Endothelial cell of umbilical vein (primary cell): ENCODE results near the gene LRRC37B. TPM values are rescaled to one million over a fixed set of nuclear protein-coding genes. Genes with fewer than 3 reads are reported as not detected.
"Not testable (repeated sequence)": the region's sequence is repeated elsewhere in the genome, so short reads cannot be mapped to it uniquely, and the experiment has no call there.

ENCODE experiments used
- BruUV-seq: library from RNA; stranded (reverse); fragments of 400-500 nt; replicated peaks from 2 replicates; lab custom pipeline; 2021; lab: Mats Ljungman, UMichigan
- CTCF ChIA-PET: fragments of 300-600, 350-600 bp; sonication (Branson Sonifier 250); formaldehyde crosslinking; loops from one replicate; lab custom pipeline; 2021; ENCODE audit warnings: antibody characterized with exemption, inconsistent platforms; lab: Charles Lee
- POLR2A ChIA-PET: fragments of 300-600, 350-600 bp; sonication (Branson Sonifier 250); formaldehyde crosslinking; loops from one replicate; lab custom pipeline; 2021; ENCODE audit warnings: antibody characterized with exemption, inconsistent platforms; lab: Charles Lee
- DNase-seq: peaks from one replicate; pipeline ENCODE4 v3.0.0-alpha.2; 2011; ENCODE audit warnings: low read depth, low spot score
- FAIRE-seq: peaks from 2 replicates; lab custom pipeline; 2011; peaks lifted over from hg19 to GRCh38; lab: Jason Lieb, UNC
- H2AFZ ChIP-seq: 2 replicates; pipeline ENCODE4 v1.6.0; 2012; ENCODE audit warnings: low read depth, low read length, control low read depth, inconsistent platforms
- H3K27ac ChIP-seq: 2 replicates; pipeline ENCODE4 v1.5.1; 2011; ENCODE audit warnings: low read depth, mild to moderate bottlenecking, control low read depth, low read length, moderate library complexity; ENCODE audit not compliant: insufficient read depth
- H3K27me3 ChIP-seq, 2 experiments: 2 replicates each; pipeline versions ENCODE4 v1.6.0 to v1.6.1; 2011; ENCODE audit warnings: low read length in 2 of 2, mixed read lengths in 1 of 2; ENCODE audit not compliant: control insufficient read depth in 2 of 2, insufficient read depth in 2 of 2
- H3K36me3 ChIP-seq, 2 experiments: 2 replicates in 1 of 2; 3 replicates in 1 of 2; pipeline ENCODE4 v1.5.1; 2011; ENCODE audit warnings: low read length in 2 of 2, mild to moderate bottlenecking in 1 of 2, moderate library complexity in 1 of 2; ENCODE audit not compliant: control insufficient read depth in 2 of 2, insufficient read depth in 2 of 2; ENCODE audit errors: extremely low read depth in 1 of 2
- H3K4me1 ChIP-seq: 3 replicates; pipeline ENCODE4 v1.5.1; 2011; ENCODE audit warnings: mild to moderate bottlenecking, low read length; ENCODE audit not compliant: control insufficient read depth, insufficient read depth; ENCODE audit errors: extremely low read depth
- H3K4me2 ChIP-seq: 2 replicates; pipeline ENCODE4 v1.6.1; 2011; ENCODE audit warnings: low read length, control low read depth, mixed read lengths; ENCODE audit not compliant: insufficient read depth
- H3K4me3 ChIP-seq, 3 experiments: fragments of 200-600 bp in 1 of 3; sonication (generic), shearing (Covaris generic) in 1 of 3; replicated peaks in 1 of 3; 2 replicates each; pipeline ENCODE4 v1.5.1; 2011 to 2016; ENCODE audit warnings: control low read depth in 3 of 3, low read length in 3 of 3, mild to moderate bottlenecking in 2 of 3, inconsistent platforms in 1 of 3, low read depth in 1 of 3, moderate library complexity in 1 of 3; ENCODE audit not compliant: insufficient read depth in 1 of 3
- H3K79me2 ChIP-seq: 2 replicates; pipeline ENCODE4 v1.6.0; 2012; ENCODE audit warnings: low read length, inconsistent platforms; ENCODE audit not compliant: control insufficient read depth, insufficient read depth
- H3K9ac ChIP-seq: replicated peaks from 2 replicates; pipeline ENCODE3; 2011; ENCODE audit warnings: low read length, control low read depth; ENCODE audit not compliant: insufficient read depth; ENCODE audit errors: extremely low read depth
- H3K9me1 ChIP-seq: replicated peaks from 3 replicates; pipeline ENCODE4 v1.6.0; 2011; ENCODE audit warnings: mild to moderate bottlenecking, low read length; ENCODE audit not compliant: control insufficient read depth, insufficient read depth; ENCODE audit errors: extremely low read depth
- H3K9me3 ChIP-seq: replicated peaks from 2 replicates; pipeline ENCODE4 v1.5.1; 2012; ENCODE audit warnings: low read length, inconsistent platforms; ENCODE audit not compliant: control insufficient read depth, insufficient read depth
- H4K20me1 ChIP-seq: replicated peaks from 2 replicates; pipeline ENCODE3; 2011; ENCODE audit warnings: mild to moderate bottlenecking, low read length; ENCODE audit not compliant: control insufficient read depth, insufficient read depth; ENCODE audit errors: extremely low read depth
- dilution Hi-C: fragments of 300-500 bp; cut with MboI; formaldehyde crosslinking; loops from one replicate; pipeline ENCODE4 v1.15.0; 2019; ENCODE audit warnings: low sequenced_read_pairs; ENCODE audit not compliant: extremely low pct_ligation_motif_present
- intact Hi-C: fragments of 100-400 bp; cut with micrococcal nuclease; formaldehyde crosslinking; loops from one replicate; pipeline ENCODE4 v1.10.0; 2022
- polyA plus RNA-seq, 4 experiments: library from polyadenylated mRNA; depleted of rRNA in 3 of 4; stranded (reverse) in 3 of 4; unstranded in 1 of 4; fragments of >200 nt; gene quantifications; 2 replicates each; pipeline versions ENCODE4 v1.2.1 to v1.2.3, GENCODE V29; 2011 to 2012; ENCODE audit warnings: missing spikeins in 1 of 4
- total RNA-seq: library from RNA; stranded (reverse); gene quantifications from 2 replicates; pipeline ENCODE4 v1.2.3, GENCODE V29; 2021

Gene LRRC37B
- total and polyA plus RNA-seq, 2 donors (not counting 3 experiments of a cell fraction or from before 2014, with no cell fraction given): 12.9 to 22.5 TPM

GRCh38 chr17:32054985-32055384 lies 47.8 kb downstream of the LRRC37B start:
- H3K79me2 ChIP-seq, H3K4me1 ChIP-seq, H3K27me3 ChIP-seq, DNase-seq, H3K36me3 ChIP-seq, FAIRE-seq, H4K20me1 ChIP-seq, H3K9ac ChIP-seq, BruUV-seq, H2AFZ ChIP-seq, dilution Hi-C loops, CTCF ChIA-PET, H3K9me3 ChIP-seq, H3K9me1 ChIP-seq, H3K27ac ChIP-seq, H3K4me2 ChIP-seq, POLR2A ChIA-PET, intact Hi-C loops, H3K4me3 ChIP-seq: not testable (repeated sequence)

DNA sequence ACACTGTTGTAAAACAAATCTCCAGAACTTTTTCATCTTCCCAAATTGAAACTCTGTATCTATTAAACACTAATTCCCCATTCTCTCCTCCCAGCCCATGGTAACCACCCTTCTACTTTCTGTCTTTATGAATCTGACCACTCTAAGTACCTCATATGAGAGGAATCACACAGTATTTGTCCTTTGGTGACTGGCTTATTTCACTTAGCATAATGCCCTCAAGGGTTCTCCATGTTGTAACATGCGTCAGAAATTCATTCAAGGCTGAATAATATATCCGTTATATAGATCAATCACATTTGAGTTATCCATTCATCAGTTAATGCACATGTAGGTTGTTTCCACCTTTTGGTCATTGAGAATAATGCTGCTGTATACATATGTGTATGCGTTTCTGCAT lies 48.2 kb downstream of the LRRC37B start:
- H3K9ac ChIP-seq, H2AFZ ChIP-seq, H3K4me2 ChIP-seq, H3K4me3 ChIP-seq, H4K20me1 ChIP-seq, H3K27ac ChIP-seq, H3K9me1 ChIP-seq, H3K79me2 ChIP-seq, FAIRE-seq, POLR2A ChIA-PET, H3K9me3 ChIP-seq, DNase-seq, intact Hi-C loops, CTCF ChIA-PET, BruUV-seq, H3K27me3 ChIP-seq, H3K36me3 ChIP-seq, H3K4me1 ChIP-seq, dilution Hi-C loops: not testable (repeated sequence)

DNA sequence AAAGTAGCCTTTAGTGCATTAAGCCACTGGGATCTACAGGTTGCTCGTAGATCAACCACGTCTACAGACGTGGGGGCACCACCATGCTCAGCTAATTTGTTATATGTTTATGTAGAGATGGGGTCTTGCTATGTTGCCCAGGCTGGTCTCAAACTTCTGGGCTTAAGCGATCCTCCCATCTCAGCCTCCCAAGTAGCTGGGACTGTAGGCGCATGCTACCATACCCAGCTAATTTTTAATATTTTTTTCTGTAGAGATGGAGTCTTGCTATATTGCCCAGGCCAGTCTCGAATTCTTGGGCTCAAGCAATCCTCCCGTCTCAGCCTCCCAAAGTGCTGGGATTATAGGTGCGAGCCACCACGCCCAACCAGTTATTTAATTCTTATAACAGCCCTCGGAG lies 49.3 kb downstream of the LRRC37B start:
- dilution Hi-C loops: not testable (repeated sequence)

DNA sequence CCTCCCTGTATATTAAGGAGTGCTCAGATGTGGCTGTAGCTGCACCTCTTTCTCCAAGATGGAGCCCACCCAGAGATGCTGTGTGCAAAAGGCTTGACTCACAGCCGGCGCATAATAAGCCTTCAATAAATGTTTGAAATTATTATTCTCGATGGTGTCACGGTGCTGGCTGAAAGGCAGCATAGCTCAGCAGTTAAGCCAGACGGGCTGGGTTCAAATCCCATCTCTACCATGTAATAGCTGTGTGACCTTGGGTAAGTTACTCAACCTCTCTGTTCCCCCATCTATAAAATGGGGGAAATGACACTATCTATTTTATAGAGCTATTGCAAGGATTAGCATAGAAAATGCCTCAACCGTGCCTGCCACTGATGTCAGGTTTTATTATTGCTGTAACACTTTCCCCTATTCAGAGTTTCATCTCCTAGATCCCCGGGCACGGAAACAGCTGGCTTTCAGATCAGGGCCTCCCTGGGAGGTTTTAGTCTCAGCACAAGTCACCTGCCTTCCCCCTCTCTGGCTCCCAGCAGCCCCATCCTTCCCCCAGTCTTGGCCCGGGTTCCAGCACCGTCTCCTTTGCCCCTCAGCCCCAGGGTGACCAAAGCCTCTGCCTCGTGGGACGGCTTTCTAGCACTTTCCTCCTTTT lies 50.4 kb downstream of the LRRC37B start:
- dilution Hi-C loops, CTCF ChIA-PET, H3K27me3 ChIP-seq: not testable (repeated sequence)

More for the DNA sequence above, 49.3 kb downstream of the LRRC37B start:
- H4K20me1 ChIP-seq, H2AFZ ChIP-seq, H3K9me3 ChIP-seq, H3K36me3 ChIP-seq, H3K9me1 ChIP-seq, intact Hi-C loops, CTCF ChIA-PET, H3K4me2 ChIP-seq, H3K27me3 ChIP-seq, H3K79me2 ChIP-seq, H3K4me1 ChIP-seq, H3K9ac ChIP-seq, FAIRE-seq, H3K4me3 ChIP-seq, H3K27ac ChIP-seq, DNase-seq, POLR2A ChIA-PET: not testable (repeated sequence)
- TSS peak; percentile 11 for BruUV-seq

More for the DNA sequence above, 50.4 kb downstream of the LRRC37B start:
- H3K27ac ChIP-seq, H3K9ac ChIP-seq, DNase-seq, H3K9me3 ChIP-seq, H3K4me3 ChIP-seq, H3K9me1 ChIP-seq, H3K36me3 ChIP-seq, BruUV-seq, FAIRE-seq, H3K79me2 ChIP-seq, POLR2A ChIA-PET, H2AFZ ChIP-seq, H3K4me2 ChIP-seq, intact Hi-C loops, H3K4me1 ChIP-seq, H4K20me1 ChIP-seq: not testable (repeated sequence)
